22Rv1 (cell line): ENCODE data around the gene KIAA1217.

Experiments
- H3K27ac ChIP-seq: fragments of 450-650 bp; 2 replicates; pipeline ENCODE4 v1.5.1; 2017
- CTCF ChIP-seq: fragments of 450-650 bp; IDR thresholded peaks from 2 replicates; pipeline ENCODE4 v1.5.1; 2017; ENCODE audit warnings: mild to moderate bottlenecking
- ZFX ChIP-seq: fragments of 450-650 bp; IDR thresholded peaks from 2 replicates; pipeline ENCODE4 v1.6.1; 2017; ENCODE audit warnings: antibody characterized with exemption, borderline replicate concordance

Gene KIAA1217

GRCh38 chr10:24241536-24242040 lies 32.6 kb downstream of the KIAA1217 start:
- TF ChIP-seq ZFX (no peak), CTCF (no peak)

GRCh38 chr10:24242562-24242961 lies 33.6 kb downstream of the KIAA1217 start:
- H3K27ac ChIP-seq, result no peak overlapping the region
- TF ChIP-seq ZFX, result no peak
- TF ChIP-seq CTCF, result no peak

More at GRCh38 chr10:24241536-24242040, 32.6 kb downstream of the KIAA1217 start:
- H3K27ac ChIP-seq, result no peak overlapping the region

GRCh38 chr10:24246365-24246764 lies 37.4 kb downstream of the KIAA1217 start:
- no peak overlapping the region for H3K27ac ChIP-seq
- no peak for TF ChIP-seq ZFX

- TF ChIP-seq ZFX (no peak), CTCF (no peak)
- no peak overlapping the region for H3K27ac ChIP-seq
Observed at GRCh38 chr10:24247841-24248240, 38.9 kb downstream of the KIAA1217 start.

GRCh38 chr10:24249829-24250415 lies 41.0 kb downstream of the KIAA1217 start:
- TF ChIP-seq ZFX (no peak), CTCF (no peak)
- H3K27ac ChIP-seq, result no peak overlapping the region

- no peak overlapping the region for H3K27ac ChIP-seq
- no peak for TF ChIP-seq CTCF
- no peak for TF ChIP-seq ZFX
Observed at GRCh38 chr10:24251547-24251946, 42.6 kb downstream of the KIAA1217 start.

- TF ChIP-seq ZFX (no peak), CTCF (no peak)
- H3K27ac ChIP-seq, result no peak overlapping the region
Observed at GRCh38 chr10:24254180-24254579, 45.2 kb downstream of the KIAA1217 start.
